ENCODE measurements around the gene FREM1. TPM values are rescaled to one million over a fixed set of nuclear protein-coding genes. Genes with fewer than 3 reads are reported as not detected.
A peak's percentile ranks its signal among the peaks of the same experiment; 100 is the strongest.

The FREM1 gene
- total RNA-seq, 1 donor from 2014 or later: 0.43 TPM

- no peak for DNase-seq (ENCODE audit: low read depth)
Measured at GRCh38 chr9:14909601-14909960, 647 bp downstream of the FREM1 start.

- no peak for DNase-seq (ENCODE audit: low read depth)
Measured at GRCh38 chr9:14909181-14909580, 1.0 kb downstream of the FREM1 start.

- no peak for DNase-seq (ENCODE audit: low read depth)
Measured at GRCh38 chr9:14908295-14909180, 1.7 kb downstream of the FREM1 start.

- no peak for DNase-seq (ENCODE audit: low read depth)
Measured at GRCh38 chr9:14907696-14908095, 2.5 kb downstream of the FREM1 start.

GRCh38 chr9:14907360-14907685, 2.9 kb downstream of the FREM1 start:
- no peak for DNase-seq (ENCODE audit: low read depth)

- no peak for DNase-seq (ENCODE audit: low read depth)
Measured at GRCh38 chr9:14906644-14907359, 3.4 kb downstream of the FREM1 start.

GRCh38 chr9:14906000-14906399, 4.2 kb downstream of the FREM1 start:
- DNase-seq (ENCODE audit: low read depth): no peak

GRCh38 chr9:14903040-14903439, 7.2 kb downstream of the FREM1 start:
- no peak for DNase-seq (ENCODE audit: low read depth)

GRCh38 chr9:14902561-14902960, 7.7 kb downstream of the FREM1 start:
- DNase-seq (ENCODE audit: low read depth): no peak

- DNase-seq (ENCODE audit: low read depth): no peak
Measured at GRCh38 chr9:14899815-14900193, 10.4 kb downstream of the FREM1 start.

- DNase-seq (ENCODE audit: low read depth): no peak
Measured at GRCh38 chr9:14899042-14899814, 11.0 kb downstream of the FREM1 start.

- no peak for DNase-seq (ENCODE audit: low read depth)
Measured at GRCh38 chr9:14895806-14896205, 14.4 kb downstream of the FREM1 start.

- DNase-seq (ENCODE audit: low read depth): no peak
Measured at GRCh38 chr9:14893280-14893679, 16.9 kb downstream of the FREM1 start.

GRCh38 chr9:14891332-14891731, 18.9 kb downstream of the FREM1 start:
- no peak for DNase-seq (ENCODE audit: low read depth)

GRCh38 chr9:14889451-14889850, 20.8 kb downstream of the FREM1 start:
- DNase-seq (ENCODE audit: low read depth): no peak

GRCh38 chr9:14888875-14889274, 21.4 kb downstream of the FREM1 start:
- no peak for DNase-seq (ENCODE audit: low read depth)

GRCh38 chr9:14888272-14888671, 22.0 kb downstream of the FREM1 start:
- DNase-seq (ENCODE audit: low read depth): no peak

GRCh38 chr9:14887149-14887548, 23.1 kb downstream of the FREM1 start:
- no peak for DNase-seq (ENCODE audit: low read depth)

- no peak for DNase-seq (ENCODE audit: low read depth)
Measured at GRCh38 chr9:14883310-14883944, 26.8 kb downstream of the FREM1 start.

- DNase-seq (ENCODE audit: low read depth): no peak
Measured at GRCh38 chr9:14882090-14882489, 28.1 kb downstream of the FREM1 start.

GRCh38 chr9:14881006-14881405, 29.2 kb downstream of the FREM1 start:
- DNase-seq (ENCODE audit: low read depth): peak; percentile 1

GRCh38 chr9:14870090-14870489, 40.1 kb downstream of the FREM1 start:
- no peak for DNase-seq (ENCODE audit: low read depth)
